NK-92 treated with Interleukin-12 subunit alpha and Interleukin-12 subunit beta, amount 100 ng/mL, for 24 hours (cell line): ENCODE data around the gene MRPL48.
A peak's percentile ranks its signal among the peaks of the same experiment; 100 is the strongest.

ENCODE experiments used
- DNase-seq: peaks from one replicate; lab custom pipeline; 2025; lab: John Stamatoyannopoulos, UW

The MRPL48 gene

DNA sequence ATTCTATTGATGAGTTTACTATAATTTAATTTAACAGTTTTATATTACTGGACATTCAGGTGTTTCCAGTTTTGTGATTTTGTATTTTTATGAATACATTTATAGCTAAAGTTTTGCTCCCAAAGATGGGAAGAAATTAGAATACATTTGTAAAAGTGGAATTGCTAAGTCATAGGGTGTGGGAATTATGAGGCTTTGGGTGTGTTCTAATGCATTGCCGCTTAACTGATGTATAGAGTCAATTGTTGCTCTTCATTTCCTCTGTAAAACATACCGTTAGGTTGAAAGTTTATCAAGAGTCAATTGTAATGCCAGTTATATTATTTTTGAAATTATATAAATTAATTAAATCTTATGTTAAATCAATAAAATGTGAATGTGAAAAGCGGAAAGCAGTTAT is 105.4 kb downstream of the MRPL48 start:
- DNase-seq = no peak

DNA sequence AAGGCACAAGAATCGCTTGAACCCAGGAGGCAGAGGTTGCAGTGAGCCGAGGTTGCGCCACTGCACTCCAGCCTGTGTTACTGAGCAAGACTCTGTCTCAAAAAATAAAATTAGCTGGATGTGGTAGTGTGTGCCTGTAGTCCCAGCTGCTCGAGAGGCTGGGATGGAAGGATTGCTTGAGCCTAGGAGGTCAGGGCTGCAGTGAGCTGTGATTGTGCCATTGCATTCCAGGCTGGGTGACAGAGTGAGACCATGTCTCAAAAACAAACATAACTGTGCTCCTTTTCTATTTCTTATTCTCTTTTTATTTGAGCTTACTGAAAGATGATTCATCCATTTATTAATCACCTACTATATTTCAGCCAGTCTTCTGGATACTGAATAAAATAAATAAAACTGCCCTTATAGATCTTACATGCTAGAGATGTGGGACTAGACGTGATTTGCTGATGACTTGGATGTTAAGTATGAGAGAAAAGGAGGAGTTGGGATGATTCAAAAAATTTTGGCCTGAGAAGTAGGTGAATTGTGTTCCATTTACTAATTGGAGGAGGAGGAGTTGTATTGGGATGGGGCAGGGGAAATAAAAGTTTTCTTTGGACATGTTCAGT is 107.2 kb downstream of the MRPL48 start:
- DNase-seq = no peak

DNA sequence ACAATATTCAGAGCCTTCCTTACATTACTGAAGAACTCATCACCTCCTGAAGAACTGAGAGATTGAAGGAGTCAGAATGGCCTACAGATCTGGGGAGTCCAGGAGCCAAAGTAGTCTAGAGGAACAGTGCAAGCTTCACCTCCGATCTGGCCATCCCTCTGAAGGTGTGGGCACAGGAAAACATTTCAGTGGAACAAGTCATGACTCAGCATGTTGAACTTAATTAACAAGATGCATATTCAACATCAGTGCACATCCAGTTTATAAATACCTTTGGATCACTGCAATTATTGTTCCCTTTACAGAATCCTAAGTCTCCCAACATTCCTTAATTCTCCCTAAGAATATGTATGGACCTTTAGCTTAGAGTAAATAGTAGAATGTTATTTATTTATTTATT is 114.6 kb downstream of the MRPL48 start:
- DNase-seq = no peak

- peak; percentile 15 for DNase-seq
Measured at GRCh38 chr11:73907191-73907590, 119.5 kb downstream of the MRPL48 start.

DNA sequence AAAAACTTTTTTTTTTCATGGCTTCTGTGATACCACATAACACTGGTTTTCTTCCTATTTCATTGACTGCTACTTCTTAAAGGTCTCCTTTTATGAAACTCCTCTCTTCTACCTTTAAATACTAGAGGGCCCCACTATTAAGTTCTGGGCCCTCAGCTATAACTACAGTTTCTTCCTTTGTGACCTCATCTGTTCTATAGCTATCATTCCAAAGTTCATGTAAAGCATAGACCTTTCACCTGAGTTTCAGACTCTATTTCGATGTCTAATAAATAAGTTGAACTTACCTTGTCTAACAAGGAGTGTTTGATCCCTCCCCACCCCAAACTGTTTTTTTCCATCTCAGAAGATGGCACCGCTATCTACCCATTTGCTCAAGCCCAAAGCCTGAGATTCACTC is 124.4 kb downstream of the MRPL48 start:
- no peak for DNase-seq

GRCh38 chr11:73913472-73913871 is 125.8 kb downstream of the MRPL48 start:
- DNase-seq = no peak

DNA sequence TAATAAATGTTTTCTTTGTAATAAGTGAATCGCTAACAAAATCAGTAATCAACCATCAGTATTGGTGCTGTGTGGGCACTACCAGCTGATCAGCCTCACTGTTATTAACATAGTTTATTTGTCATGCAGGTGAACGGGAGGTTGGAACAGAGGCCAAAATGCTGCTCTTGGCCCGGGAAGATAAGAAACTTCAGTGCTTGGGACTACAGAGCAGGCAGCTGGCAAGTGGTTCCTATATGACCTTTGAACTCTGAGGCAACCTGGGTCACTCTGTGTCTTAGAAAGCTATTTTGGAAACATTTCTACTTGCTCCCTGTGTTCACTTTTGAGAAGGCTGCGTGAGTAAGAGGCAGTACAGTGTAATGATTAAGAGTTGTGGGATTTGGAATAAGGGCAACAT is 126.6 kb downstream of the MRPL48 start:
- no peak for DNase-seq
